ENCODE data around the gene FZD4.

DNA sequence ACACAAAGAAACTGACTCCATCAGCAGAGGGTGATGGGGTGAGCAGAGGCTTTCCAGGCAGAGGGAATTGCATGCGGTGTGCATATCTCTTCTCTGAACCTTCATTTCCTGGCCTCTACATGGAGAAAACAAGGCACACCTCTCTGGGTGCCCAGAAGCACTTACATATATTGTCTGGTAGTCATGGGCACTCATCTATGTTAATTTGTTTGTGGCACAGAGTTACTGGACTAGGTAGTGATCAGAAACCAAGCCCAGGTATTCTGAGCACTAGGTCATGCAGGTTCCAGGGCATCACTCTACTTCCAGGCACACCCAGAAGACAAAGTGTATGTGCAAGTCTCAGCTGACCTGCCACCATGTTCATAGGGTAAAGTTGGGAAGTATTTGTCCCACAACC is 56.5 kb downstream of the FZD4 start:
- TF ChIP-seq, protein P1, sequence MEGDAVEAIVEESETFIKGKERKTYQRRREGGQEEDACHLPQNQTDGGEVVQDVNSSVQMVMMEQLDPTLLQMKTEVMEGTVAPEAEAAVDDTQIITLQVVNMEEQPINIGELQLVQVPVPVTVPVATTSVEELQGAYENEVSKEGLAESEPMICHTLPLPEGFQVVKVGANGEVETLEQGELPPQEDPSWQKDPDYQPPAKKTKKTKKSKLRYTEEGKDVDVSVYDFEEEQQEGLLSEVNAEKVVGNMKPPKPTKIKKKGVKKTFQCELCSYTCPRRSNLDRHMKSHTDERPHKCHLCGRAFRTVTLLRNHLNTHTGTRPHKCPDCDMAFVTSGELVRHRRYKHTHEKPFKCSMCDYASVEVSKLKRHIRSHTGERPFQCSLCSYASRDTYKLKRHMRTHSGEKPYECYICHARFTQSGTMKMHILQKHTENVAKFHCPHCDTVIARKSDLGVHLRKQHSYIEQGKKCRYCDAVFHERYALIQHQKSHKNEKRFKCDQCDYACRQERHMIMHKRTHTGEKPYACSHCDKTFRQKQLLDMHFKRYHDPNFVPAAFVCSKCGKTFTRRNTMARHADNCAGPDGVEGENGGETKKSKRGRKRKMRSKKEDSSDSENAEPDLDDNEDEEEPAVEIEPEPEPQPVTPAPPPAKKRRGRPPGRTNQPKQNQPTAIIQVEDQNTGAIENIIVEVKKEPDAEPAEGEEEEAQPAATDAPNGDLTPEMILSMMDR (IDR thresholded peaks at IDR 0.05; ENCODE audit: insufficient read depth, low read depth, low read length) = no peak
- TF ChIP-seq EZH2 (IDR thresholded peaks at IDR 0.05; ENCODE audit: insufficient read depth, low read length) = no peak
